A172 (cell line): Measurements from ENCODE around the gene TNFRSF14. TPM values are rescaled to one million over a fixed set of nuclear protein-coding genes. Genes with fewer than 3 reads are reported as not detected.

ENCODE experiments used
- DNase-seq: peaks from one replicate; pipeline ENCODE4 v3.0.0-alpha.2; 2015; ENCODE audit warnings: low spot score
- total RNA-seq: library from RNA; depleted of rRNA; stranded (reverse); fragments of >200 nt; shearing (Covaris generic); gene quantifications from 2 replicates; pipeline ENCODE4 v1.2.3, GENCODE V29; 2014; rRNA removed

TNFRSF14 gene
- 0.05 and 0.10 TPM in 2 replicates for total RNA-seq

- DNase-seq = no peak
Measured at GRCh38 chr1:2556277-2556677, at the start of gene TNFRSF14. Gene TNFRSF14 (plus strand): TSS chr1:2556371. CDS start chr1:2556665, 294 bp downstream.

GRCh38 chr1:2506901-2507565, 49.1 kb upstream of the TNFRSF14 start:
- DNase-seq = no peak

- no peak for DNase-seq
Measured at GRCh38 chr1:2507744-2508155, 48.4 kb upstream of the TNFRSF14 start.

- no peak for DNase-seq
Measured at GRCh38 chr1:2508180-2508579, 48.0 kb upstream of the TNFRSF14 start.

GRCh38 chr1:2508751-2509150, 47.4 kb upstream of the TNFRSF14 start:
- no peak for DNase-seq

- no peak for DNase-seq
Measured at GRCh38 chr1:2509589-2509988, 46.6 kb upstream of the TNFRSF14 start.

GRCh38 chr1:2510366-2511155, 45.6 kb upstream of the TNFRSF14 start:
- no peak for DNase-seq

GRCh38 chr1:2512862-2513421, 43.2 kb upstream of the TNFRSF14 start:
- no peak for DNase-seq

- no peak for DNase-seq
Measured at GRCh38 chr1:2513939-2514652, 42.1 kb upstream of the TNFRSF14 start.

GRCh38 chr1:2514863-2515762, 41.1 kb upstream of the TNFRSF14 start:
- DNase-seq = no peak

GRCh38 chr1:2515763-2516080, 40.4 kb upstream of the TNFRSF14 start:
- no peak for DNase-seq

- DNase-seq = no peak
Measured at GRCh38 chr1:2516124-2516523, 40.0 kb upstream of the TNFRSF14 start.

GRCh38 chr1:2516946-2517345, 39.2 kb upstream of the TNFRSF14 start:
- no peak for DNase-seq

- DNase-seq = no peak
Measured at GRCh38 chr1:2517966-2518365, 38.2 kb upstream of the TNFRSF14 start.

GRCh38 chr1:2518528-2518927, 37.6 kb upstream of the TNFRSF14 start:
- DNase-seq = no peak

- no peak for DNase-seq
Measured at GRCh38 chr1:2519029-2519685, 37.0 kb upstream of the TNFRSF14 start.

GRCh38 chr1:2519729-2520128, 36.4 kb upstream of the TNFRSF14 start:
- no peak for DNase-seq

GRCh38 chr1:2520206-2520605, 36.0 kb upstream of the TNFRSF14 start:
- no peak for DNase-seq

- DNase-seq = no peak
Measured at GRCh38 chr1:2520806-2521205, 35.4 kb upstream of the TNFRSF14 start.

- no peak for DNase-seq
Measured at GRCh38 chr1:2522230-2522629, 33.9 kb upstream of the TNFRSF14 start.
